ENCODE measurements around the gene PUM2.

The PUM2 gene

DNA sequence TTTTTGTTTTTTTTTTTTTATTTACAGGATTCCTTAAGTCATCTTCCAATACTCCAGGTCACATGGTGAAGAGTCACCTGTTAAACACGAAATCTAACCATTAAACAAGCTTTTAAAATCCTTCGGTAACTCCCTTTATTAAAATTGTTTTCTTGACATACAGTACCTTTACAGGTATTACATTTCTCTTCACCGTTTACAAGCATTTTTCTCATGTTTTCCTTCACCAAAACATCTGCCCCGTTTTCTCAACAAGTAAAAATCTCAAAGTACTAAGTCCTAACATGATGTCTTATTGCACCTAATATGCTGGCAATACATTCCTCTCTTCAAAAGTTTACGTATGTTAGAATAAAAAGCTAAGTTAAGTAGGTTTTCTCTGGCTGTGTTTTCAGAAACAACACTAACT, 1.1 kb downstream of the PUM2 start:
- DNase-seq, result no peak
- H4K5ac ChIP-seq (ENCODE audit: low read length), result no peak overlapping the region
- peak overlapping the region; percentile 93 for H3K4me3 ChIP-seq (ENCODE audit: low read length)
- no peak overlapping the region for H4K8ac ChIP-seq (ENCODE audit: low read depth, low read length)
- H3K56ac ChIP-seq (ENCODE audit: low read length), result peak overlapping the region; percentile 99
- WGBS (ENCODE audit: extremely low coverage, insufficient coverage, low lambda C conversion rate), result no CpG with 5 or more reads among the region's 5 CpGs
- H3K4me1 ChIP-seq (ENCODE audit: control insufficient read depth, low read depth, low read length), result peaks cover 14% of the 10 kb centered on the region
- H2AK5ac ChIP-seq (ENCODE audit: low read length), result no peak overlapping the region
- no peaks in the 10 kb centered on the region for H3K36me3 ChIP-seq (ENCODE audit: control insufficient read depth, insufficient read depth, low read length)
- H3K9ac ChIP-seq (ENCODE audit: low read length), result peak overlapping the region; percentile 98
- H2BK5ac ChIP-seq (ENCODE audit: low read length), result no peak overlapping the region
- no peak overlapping the region for H2BK120ac ChIP-seq (ENCODE audit: low read depth, low read length)
- no peak overlapping the region for H3K18ac ChIP-seq (ENCODE audit: low read length)
- H3K27ac ChIP-seq (ENCODE audit: low read depth, low read length), result peak overlapping the region; percentile 99
- no peak overlapping the region for H2BK15ac ChIP-seq (replicated peaks; ENCODE audit: low read depth)
- H3K79me1 ChIP-seq (ENCODE audit: low read length), result no peaks in the 10 kb centered on the region
- H3K4me2 ChIP-seq (ENCODE audit: low read length), result peak overlapping the region; percentile 33
- H3K79me2 ChIP-seq (ENCODE audit: control insufficient read depth, insufficient read depth, low read length), result peaks cover 53% of the 10 kb centered on the region
- H3K27me3 ChIP-seq (ENCODE audit: insufficient read depth, low read length, poor library complexity), result no peaks in the 10 kb centered on the region
- H3K4ac ChIP-seq (ENCODE audit: low read depth, low read length), result no peak overlapping the region
- H3K23ac ChIP-seq (ENCODE audit: low read length), result no peak overlapping the region

DNA sequence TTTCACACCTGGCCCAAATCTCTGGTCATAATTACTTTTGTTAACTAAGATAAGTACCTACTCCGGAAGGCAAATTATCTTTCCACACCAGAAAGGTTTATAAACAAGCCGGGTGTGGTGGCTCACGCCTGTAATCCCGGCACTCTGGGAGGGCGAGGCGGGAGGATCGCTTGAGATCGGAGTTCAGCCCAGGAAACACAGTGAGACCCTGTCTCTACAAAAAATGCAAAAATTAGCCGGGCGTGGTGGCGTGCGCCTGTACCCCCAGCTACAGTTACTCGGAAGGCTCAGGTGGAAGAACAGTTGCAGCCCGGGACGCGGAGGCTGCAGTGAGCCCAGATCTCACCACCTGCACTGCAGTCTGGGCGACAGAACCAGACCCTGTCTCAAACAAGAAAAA, 2.1 kb downstream of the PUM2 start:
- Histone ChIP-seq H3K79me1 (ENCODE audit: low read length) (no peaks in the 10 kb centered on the region), H3K56ac (ENCODE audit: low read length) (peak overlapping the region; percentile 57), H3K27ac (ENCODE audit: low read depth, low read length) (no peak overlapping the region), H3K18ac (ENCODE audit: low read length) (no peak overlapping the region), H3K9ac (ENCODE audit: low read length) (peak overlapping the region; percentile 29), H4K8ac (ENCODE audit: low read depth, low read length) (no peak overlapping the region), H3K36me3 (ENCODE audit: control insufficient read depth, insufficient read depth, low read length) (no peaks in the 10 kb centered on the region), H2BK5ac (ENCODE audit: low read length) (no peak overlapping the region), H3K4ac (ENCODE audit: low read depth, low read length) (no peak overlapping the region), H2AK5ac (ENCODE audit: low read length) (no peak overlapping the region), H2BK15ac (replicated peaks; ENCODE audit: low read depth) (no peak overlapping the region), H3K4me2 (ENCODE audit: low read length) (peak overlapping the region; percentile 30), H4K5ac (ENCODE audit: low read length) (no peak overlapping the region), H3K4me3 (ENCODE audit: low read length) (no peak overlapping the region), H3K23ac (ENCODE audit: low read length) (peak overlapping the region; percentile 2), H3K4me1 (ENCODE audit: control insufficient read depth, low read depth, low read length) (peaks cover 11% of the 10 kb centered on the region), H3K79me2 (ENCODE audit: control insufficient read depth, insufficient read depth, low read length) (peaks cover 63% of the 10 kb centered on the region), H2BK120ac (ENCODE audit: low read depth, low read length) (no peak overlapping the region), H3K27me3 (ENCODE audit: insufficient read depth, low read length, poor library complexity) (no peaks in the 10 kb centered on the region)
- no CpG with 5 or more reads among the region's 17 CpGs for WGBS (ENCODE audit: extremely low coverage, insufficient coverage, low lambda C conversion rate)
- peak; percentile 62 for DNase-seq

DNA sequence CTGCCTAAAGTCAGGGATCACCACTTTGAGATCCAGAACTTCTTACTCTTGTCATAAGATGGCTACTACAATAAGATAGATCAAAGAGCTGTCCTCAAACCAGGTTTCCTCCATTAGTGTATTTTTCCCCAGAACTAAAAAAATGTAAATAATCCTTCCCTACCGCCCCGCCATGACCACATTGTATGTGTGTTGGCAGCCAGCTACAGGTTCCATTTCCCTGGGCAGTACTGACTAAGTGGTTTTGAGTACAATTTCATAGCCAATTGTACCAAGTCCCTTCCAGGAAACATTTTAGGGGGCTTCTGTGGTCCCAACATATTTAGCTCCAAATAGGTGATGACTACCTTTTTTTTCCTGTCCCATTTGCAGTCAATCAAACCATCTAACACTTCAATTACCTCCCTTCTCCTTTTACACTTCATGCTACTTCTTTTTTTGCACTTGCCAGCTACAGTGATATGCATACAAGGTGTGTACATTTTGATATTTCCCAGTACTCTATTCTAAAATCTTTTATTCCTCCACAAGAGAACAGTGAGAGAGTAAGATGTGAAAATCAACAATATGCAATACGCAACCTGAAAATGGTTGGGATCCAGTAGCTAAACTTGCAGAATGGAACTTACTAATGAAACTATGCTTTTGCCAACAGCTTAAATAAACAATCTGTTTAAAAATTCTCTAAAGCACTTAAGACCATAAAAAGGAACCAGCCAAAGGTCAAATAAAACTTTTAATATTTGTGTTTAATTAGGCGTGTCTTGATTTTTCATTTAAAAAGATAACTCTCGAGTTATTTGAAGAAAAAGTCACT, 3.9 kb downstream of the PUM2 start:
- no peak overlapping the region for H4K8ac ChIP-seq (ENCODE audit: low read depth, low read length)
- H3K4me3 ChIP-seq (ENCODE audit: low read length), result no peak overlapping the region
- H4K5ac ChIP-seq (ENCODE audit: low read length), result no peak overlapping the region
- H3K4me2 ChIP-seq (ENCODE audit: low read length), result no peak overlapping the region
- peaks cover 8% of the 10 kb centered on the region for H3K4me1 ChIP-seq (ENCODE audit: control insufficient read depth, low read depth, low read length)
- no peak overlapping the region for H3K9ac ChIP-seq (ENCODE audit: low read length)
- H2BK120ac ChIP-seq (ENCODE audit: low read depth, low read length), result no peak overlapping the region
- no peak overlapping the region for H2AK5ac ChIP-seq (ENCODE audit: low read length)
- H2BK15ac ChIP-seq (replicated peaks; ENCODE audit: low read depth), result no peak overlapping the region
- peaks cover 76% of the 10 kb centered on the region for H3K79me2 ChIP-seq (ENCODE audit: control insufficient read depth, insufficient read depth, low read length)
- no CpG with 5 or more reads among the region's 5 CpGs for WGBS (ENCODE audit: extremely low coverage, insufficient coverage, low lambda C conversion rate)
- no peaks in the 10 kb centered on the region for H3K79me1 ChIP-seq (ENCODE audit: low read length)
- H3K18ac ChIP-seq (ENCODE audit: low read length), result no peak overlapping the region
- H3K56ac ChIP-seq (ENCODE audit: low read length), result no peak overlapping the region
- no peaks in the 10 kb centered on the region for H3K36me3 ChIP-seq (ENCODE audit: control insufficient read depth, insufficient read depth, low read length)
- no peak overlapping the region for H2BK5ac ChIP-seq (ENCODE audit: low read length)
- no peaks in the 10 kb centered on the region for H3K27me3 ChIP-seq (ENCODE audit: insufficient read depth, low read length, poor library complexity)
- no peak overlapping the region for H3K4ac ChIP-seq (ENCODE audit: low read depth, low read length)
- no peak overlapping the region for H3K27ac ChIP-seq (ENCODE audit: low read depth, low read length)
- no peak for DNase-seq
- no peak overlapping the region for H3K23ac ChIP-seq (ENCODE audit: low read length)

DNA sequence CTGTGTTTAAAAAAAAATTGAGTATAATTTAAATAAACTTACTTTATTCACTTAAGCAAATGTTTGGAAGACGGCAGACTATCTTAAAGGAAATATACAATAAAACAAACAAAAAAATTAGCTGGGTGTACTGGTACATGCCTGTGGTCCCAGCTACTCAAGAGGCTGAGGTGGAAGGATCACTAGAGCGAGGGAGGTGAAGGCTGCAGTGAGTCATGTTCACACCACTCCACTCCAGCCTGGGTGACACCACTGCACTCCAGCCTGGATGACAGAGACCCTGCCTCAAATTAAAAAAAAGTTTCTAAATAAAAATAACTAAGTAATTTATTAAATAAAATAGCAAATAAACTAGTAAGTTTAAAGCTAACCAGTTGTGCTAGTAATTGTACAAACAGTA, 7.5 kb downstream of the PUM2 start:
- Histone ChIP-seq H2BK120ac (ENCODE audit: low read depth, low read length) (no peak overlapping the region), H2BK5ac (ENCODE audit: low read length) (no peak overlapping the region), H3K79me2 (ENCODE audit: control insufficient read depth, insufficient read depth, low read length) (peaks cover 83% of the 10 kb centered on the region), H3K4me1 (ENCODE audit: control insufficient read depth, low read depth, low read length) (peaks cover 7% of the 10 kb centered on the region), H3K4me3 (ENCODE audit: low read length) (no peak overlapping the region), H3K9ac (ENCODE audit: low read length) (no peak overlapping the region), H3K27ac (ENCODE audit: low read depth, low read length) (no peak overlapping the region), H4K5ac (ENCODE audit: low read length) (no peak overlapping the region), H3K27me3 (ENCODE audit: insufficient read depth, low read length, poor library complexity) (no peaks in the 10 kb centered on the region), H3K36me3 (ENCODE audit: control insufficient read depth, insufficient read depth, low read length) (no peaks in the 10 kb centered on the region), H2BK15ac (replicated peaks; ENCODE audit: low read depth) (no peak overlapping the region), H3K18ac (ENCODE audit: low read length) (no peak overlapping the region), H3K4me2 (ENCODE audit: low read length) (no peak overlapping the region), H3K79me1 (ENCODE audit: low read length) (no peaks in the 10 kb centered on the region), H3K56ac (ENCODE audit: low read length) (no peak overlapping the region), H3K4ac (ENCODE audit: low read depth, low read length) (no peak overlapping the region), H4K8ac (ENCODE audit: low read depth, low read length) (no peak overlapping the region), H3K23ac (ENCODE audit: low read length) (no peak overlapping the region), H2AK5ac (ENCODE audit: low read length) (no peak overlapping the region)
- no CpG with 5 or more reads among the region's 2 CpGs for WGBS (ENCODE audit: extremely low coverage, insufficient coverage, low lambda C conversion rate)
- peak; percentile 41 for DNase-seq

DNA sequence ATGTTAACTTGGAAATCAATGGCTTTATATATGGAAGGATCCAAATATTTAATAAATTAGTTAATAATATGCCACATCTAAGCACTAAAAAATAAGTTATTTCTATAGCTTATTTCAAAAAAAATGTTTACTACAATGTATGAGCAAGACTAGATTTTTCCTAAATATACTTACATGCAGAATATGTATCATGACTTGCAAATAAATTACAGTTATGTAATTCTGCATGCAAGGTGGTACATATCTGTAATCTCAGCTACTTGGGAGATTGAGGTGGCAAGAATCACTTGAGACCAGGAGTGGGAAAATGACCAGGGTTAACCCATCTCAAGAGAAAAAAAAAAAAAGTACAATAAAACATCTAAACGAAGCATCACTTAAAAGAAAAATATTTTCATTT, 11.6 kb downstream of the PUM2 start:
- no peak overlapping the region for H2BK120ac ChIP-seq (ENCODE audit: low read depth, low read length)
- H3K4me1 ChIP-seq (ENCODE audit: control insufficient read depth, low read depth, low read length), result peaks cover 3% of the 10 kb centered on the region
- no peak overlapping the region for H3K27ac ChIP-seq (ENCODE audit: low read depth, low read length)
- no peak overlapping the region for H3K4me3 ChIP-seq (ENCODE audit: low read length)
- peaks cover 2% of the 10 kb centered on the region for H3K79me1 ChIP-seq (ENCODE audit: low read length)
- H3K18ac ChIP-seq (ENCODE audit: low read length), result no peak overlapping the region
- no CpG with 5 or more reads among the region's 1 CpG for WGBS (ENCODE audit: extremely low coverage, insufficient coverage, low lambda C conversion rate)
- H3K56ac ChIP-seq (ENCODE audit: low read length), result no peak overlapping the region
- peaks cover 79% of the 10 kb centered on the region for H3K79me2 ChIP-seq (ENCODE audit: control insufficient read depth, insufficient read depth, low read length)
- H3K23ac ChIP-seq (ENCODE audit: low read length), result no peak overlapping the region
- H4K5ac ChIP-seq (ENCODE audit: low read length), result no peak overlapping the region
- no peak overlapping the region for H2BK5ac ChIP-seq (ENCODE audit: low read length)
- no peaks in the 10 kb centered on the region for H3K36me3 ChIP-seq (ENCODE audit: control insufficient read depth, insufficient read depth, low read length)
- H3K4ac ChIP-seq (ENCODE audit: low read depth, low read length), result no peak overlapping the region
- no peak overlapping the region for H2AK5ac ChIP-seq (ENCODE audit: low read length)
- H2BK15ac ChIP-seq (replicated peaks; ENCODE audit: low read depth), result no peak overlapping the region
- no peak overlapping the region for H4K8ac ChIP-seq (ENCODE audit: low read depth, low read length)
- no peak overlapping the region for H3K4me2 ChIP-seq (ENCODE audit: low read length)
- no peak overlapping the region for H3K9ac ChIP-seq (ENCODE audit: low read length)
- no peak for DNase-seq
- no peaks in the 10 kb centered on the region for H3K27me3 ChIP-seq (ENCODE audit: insufficient read depth, low read length, poor library complexity)

Data from mesendoderm (in vitro differentiated cells).